ENCODE results near the gene RIBC1. TPM values are rescaled to one million over a fixed set of nuclear protein-coding genes. Genes with fewer than 3 reads are reported as not detected.

RIBC1 gene
- total RNA-seq, 1 experiment from 2014 or later = 1.2 TPM

DNA sequence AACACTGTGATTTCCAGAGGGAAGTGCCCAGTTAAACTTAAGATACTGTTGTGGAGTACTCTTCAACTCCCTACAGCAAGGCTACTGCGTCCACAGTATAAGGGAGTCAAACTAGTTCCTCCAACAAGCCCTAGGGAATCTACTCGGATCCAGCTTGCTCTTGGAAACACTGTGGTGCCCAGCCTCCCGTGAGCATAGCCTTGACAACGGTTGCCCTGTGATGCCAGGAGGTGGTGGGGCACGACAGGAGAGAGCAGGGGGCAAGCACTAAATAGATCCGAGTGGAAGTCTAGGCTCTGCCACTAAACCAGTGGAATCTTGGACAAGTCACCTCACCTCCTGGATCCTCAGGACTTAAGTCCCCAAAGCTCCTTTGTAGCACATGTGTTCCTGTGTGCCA is 45.8 kb upstream of the RIBC1 start:
- intact Hi-C loops (cut with micrococcal nuclease; ENCODE audit: unreplicated experiment) = no loop called here
- TF ChIP-seq CTCF (IDR thresholded peaks at IDR 0.05; ENCODE audit: unreplicated experiment) = no peak
- no TSS peak for BruUV-seq (replicated peaks)
- peaks cover 16% of the 10 kb centered on the region for H3K36me3 Mint-ChIP-seq (ENCODE audit: insufficient read depth, unreplicated experiment)
- H3K4me3 Mint-ChIP-seq (ENCODE audit: low read depth, unreplicated experiment) = no peak overlapping the region
- CTCF ChIA-PET = no interaction called here
- no peaks in the 10 kb centered on the region for H3K4me1 Mint-ChIP-seq (ENCODE audit: low read depth, unreplicated experiment)
- DNase-seq = no peak
- no peaks in the 10 kb centered on the region for H3K9me3 Mint-ChIP-seq (ENCODE audit: low read depth, unreplicated experiment)
- no peak overlapping the region for H3K27ac Mint-ChIP-seq (ENCODE audit: unreplicated experiment)
- no peaks in the 10 kb centered on the region for H3K27me3 Mint-ChIP-seq (ENCODE audit: unreplicated experiment)

- BruUV-seq (replicated peaks) = no TSS peak
- no peak for TF ChIP-seq CTCF (IDR thresholded peaks at IDR 0.05; ENCODE audit: unreplicated experiment)
- Mint-ChIP-seq H3K27me3 (ENCODE audit: unreplicated experiment) (no peaks in the 10 kb centered on the region), H3K4me1 (ENCODE audit: low read depth, unreplicated experiment) (no peaks in the 10 kb centered on the region), H3K4me3 (ENCODE audit: low read depth, unreplicated experiment) (no peak overlapping the region), H3K9me3 (ENCODE audit: low read depth, unreplicated experiment) (no peaks in the 10 kb centered on the region), H3K27ac (ENCODE audit: unreplicated experiment) (no peak overlapping the region), H3K36me3 (ENCODE audit: insufficient read depth, unreplicated experiment) (peaks cover 16% of the 10 kb centered on the region)
- intact Hi-C loops (cut with micrococcal nuclease; ENCODE audit: unreplicated experiment) = no loop called here
- CTCF ChIA-PET = no interaction called here
- DNase-seq = no peak
Measured at GRCh38 chrX:53377464-53377863, 45.2 kb upstream of the RIBC1 start.

- no peak for DNase-seq
- Mint-ChIP-seq H3K4me3 (ENCODE audit: low read depth, unreplicated experiment) (no peak overlapping the region), H3K27ac (ENCODE audit: unreplicated experiment) (no peak overlapping the region), H3K36me3 (ENCODE audit: insufficient read depth, unreplicated experiment) (peaks cover 24% of the 10 kb centered on the region), H3K9me3 (ENCODE audit: low read depth, unreplicated experiment) (no peaks in the 10 kb centered on the region), H3K4me1 (ENCODE audit: low read depth, unreplicated experiment) (no peaks in the 10 kb centered on the region), H3K27me3 (ENCODE audit: unreplicated experiment) (no peaks in the 10 kb centered on the region)
- CTCF ChIA-PET = interaction anchor here (0.6 kb wide), 1 partner anchor 196 kb away, joined by 3 read pairs; no protein-coding TSS in a partner anchor
- intact Hi-C loops (cut with micrococcal nuclease; ENCODE audit: unreplicated experiment) = no loop called here
- BruUV-seq (replicated peaks) = no TSS peak
- TF ChIP-seq CTCF (IDR thresholded peaks at IDR 0.05; ENCODE audit: unreplicated experiment) = no peak
Measured at GRCh38 chrX:53379008-53379710, 43.5 kb upstream of the RIBC1 start.

GRCh38 chrX:53379747-53380146 is 42.9 kb upstream of the RIBC1 start:
- DNase-seq = no peak
- H3K27ac Mint-ChIP-seq (ENCODE audit: unreplicated experiment) = no peak overlapping the region
- CTCF ChIA-PET = no interaction called here
- H3K27me3 Mint-ChIP-seq (ENCODE audit: unreplicated experiment) = no peaks in the 10 kb centered on the region
- BruUV-seq (replicated peaks) = no TSS peak
- no peak overlapping the region for H3K4me3 Mint-ChIP-seq (ENCODE audit: low read depth, unreplicated experiment)
- H3K4me1 Mint-ChIP-seq (ENCODE audit: low read depth, unreplicated experiment) = no peaks in the 10 kb centered on the region
- intact Hi-C loops (cut with micrococcal nuclease; ENCODE audit: unreplicated experiment) = no loop called here
- H3K9me3 Mint-ChIP-seq (ENCODE audit: low read depth, unreplicated experiment) = no peaks in the 10 kb centered on the region
- peaks cover 24% of the 10 kb centered on the region for H3K36me3 Mint-ChIP-seq (ENCODE audit: insufficient read depth, unreplicated experiment)
- TF ChIP-seq CTCF (IDR thresholded peaks at IDR 0.05; ENCODE audit: unreplicated experiment) = no peak

All from Calu3 (cell line).